LNCAP (cell line): ENCODE measurements around the gene ATG9B.

Experiments used
- TF ChIP-seq, protein P1 (sequence below): fragments of 450-650 bp; IDR thresholded peaks from 2 replicates; pipeline ENCODE4 v1.5.1; 2017; ENCODE audit warnings: mild to moderate bottlenecking

The ATG9B gene

DNA sequence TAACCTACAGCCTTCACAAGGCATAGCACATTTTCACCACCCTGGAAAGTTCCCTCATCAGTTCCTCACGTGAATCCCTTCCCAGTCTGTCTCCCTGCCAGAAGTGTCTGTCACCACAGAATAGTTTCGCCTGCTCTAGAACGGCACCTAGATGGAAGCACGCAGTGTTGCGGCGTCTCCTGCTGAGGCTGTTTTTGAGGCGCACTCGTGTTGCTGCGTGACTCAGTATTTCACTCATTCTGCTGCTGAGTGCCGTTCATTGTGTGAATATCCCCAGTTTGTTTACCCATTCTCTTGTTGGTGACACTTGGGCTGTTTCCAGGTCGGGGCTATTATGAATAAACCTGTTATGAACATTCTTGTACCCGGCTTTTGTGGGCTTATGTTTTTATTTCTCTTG lies 20.7 kb downstream of the ATG9B start:
- TF ChIP-seq, protein P1, sequence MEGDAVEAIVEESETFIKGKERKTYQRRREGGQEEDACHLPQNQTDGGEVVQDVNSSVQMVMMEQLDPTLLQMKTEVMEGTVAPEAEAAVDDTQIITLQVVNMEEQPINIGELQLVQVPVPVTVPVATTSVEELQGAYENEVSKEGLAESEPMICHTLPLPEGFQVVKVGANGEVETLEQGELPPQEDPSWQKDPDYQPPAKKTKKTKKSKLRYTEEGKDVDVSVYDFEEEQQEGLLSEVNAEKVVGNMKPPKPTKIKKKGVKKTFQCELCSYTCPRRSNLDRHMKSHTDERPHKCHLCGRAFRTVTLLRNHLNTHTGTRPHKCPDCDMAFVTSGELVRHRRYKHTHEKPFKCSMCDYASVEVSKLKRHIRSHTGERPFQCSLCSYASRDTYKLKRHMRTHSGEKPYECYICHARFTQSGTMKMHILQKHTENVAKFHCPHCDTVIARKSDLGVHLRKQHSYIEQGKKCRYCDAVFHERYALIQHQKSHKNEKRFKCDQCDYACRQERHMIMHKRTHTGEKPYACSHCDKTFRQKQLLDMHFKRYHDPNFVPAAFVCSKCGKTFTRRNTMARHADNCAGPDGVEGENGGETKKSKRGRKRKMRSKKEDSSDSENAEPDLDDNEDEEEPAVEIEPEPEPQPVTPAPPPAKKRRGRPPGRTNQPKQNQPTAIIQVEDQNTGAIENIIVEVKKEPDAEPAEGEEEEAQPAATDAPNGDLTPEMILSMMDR = no peak

DNA sequence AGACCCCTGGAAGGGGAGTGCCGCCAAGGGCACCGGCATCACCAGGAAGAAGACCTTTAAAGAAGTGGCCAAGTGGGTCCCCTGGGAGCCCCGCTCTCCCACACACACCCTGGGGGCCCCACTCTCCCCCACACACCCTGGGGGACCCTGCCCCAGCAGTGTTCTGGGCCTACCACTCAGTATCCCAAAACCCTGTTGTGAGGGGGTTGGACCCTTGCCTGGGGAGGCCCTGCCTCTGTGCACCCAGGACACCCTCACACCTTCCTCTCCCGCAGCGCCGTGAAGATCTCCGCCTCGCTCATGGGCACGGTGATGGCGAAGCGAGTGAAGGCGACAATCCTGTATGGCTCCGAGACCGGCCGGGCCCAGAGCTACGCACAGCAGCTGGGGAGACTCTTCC lies 22.7 kb downstream of the ATG9B start:
- TF ChIP-seq, protein P1 = no peak

DNA sequence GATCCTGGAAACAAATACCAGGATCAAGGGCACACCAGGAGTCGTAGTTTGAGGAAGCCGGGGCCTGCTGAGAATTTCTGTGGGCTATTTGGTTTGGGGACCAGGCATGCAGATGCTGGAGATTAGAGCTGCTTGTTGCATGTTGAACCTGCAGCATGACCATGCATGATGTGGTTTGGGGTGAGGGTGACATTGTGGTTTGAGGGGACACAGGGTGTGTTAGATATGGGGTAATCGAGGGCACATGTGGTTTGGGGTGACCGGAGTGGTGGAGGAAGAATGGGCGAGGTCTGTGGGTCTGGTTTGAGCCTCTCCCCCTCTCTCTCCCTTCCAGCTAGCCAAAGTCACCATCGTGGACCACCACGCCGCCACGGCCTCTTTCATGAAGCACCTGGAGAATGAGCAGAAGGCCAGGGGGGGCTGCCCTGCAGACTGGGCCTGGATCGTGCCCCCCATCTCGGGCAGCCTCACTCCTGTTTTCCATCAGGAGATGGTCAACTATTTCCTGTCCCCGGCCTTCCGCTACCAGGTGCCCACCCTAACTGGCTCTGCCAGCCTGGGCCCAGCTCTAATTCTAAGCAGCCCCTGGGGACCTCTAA lies 23.3 kb downstream of the ATG9B start:
- TF ChIP-seq, protein P1 = no peak

DNA sequence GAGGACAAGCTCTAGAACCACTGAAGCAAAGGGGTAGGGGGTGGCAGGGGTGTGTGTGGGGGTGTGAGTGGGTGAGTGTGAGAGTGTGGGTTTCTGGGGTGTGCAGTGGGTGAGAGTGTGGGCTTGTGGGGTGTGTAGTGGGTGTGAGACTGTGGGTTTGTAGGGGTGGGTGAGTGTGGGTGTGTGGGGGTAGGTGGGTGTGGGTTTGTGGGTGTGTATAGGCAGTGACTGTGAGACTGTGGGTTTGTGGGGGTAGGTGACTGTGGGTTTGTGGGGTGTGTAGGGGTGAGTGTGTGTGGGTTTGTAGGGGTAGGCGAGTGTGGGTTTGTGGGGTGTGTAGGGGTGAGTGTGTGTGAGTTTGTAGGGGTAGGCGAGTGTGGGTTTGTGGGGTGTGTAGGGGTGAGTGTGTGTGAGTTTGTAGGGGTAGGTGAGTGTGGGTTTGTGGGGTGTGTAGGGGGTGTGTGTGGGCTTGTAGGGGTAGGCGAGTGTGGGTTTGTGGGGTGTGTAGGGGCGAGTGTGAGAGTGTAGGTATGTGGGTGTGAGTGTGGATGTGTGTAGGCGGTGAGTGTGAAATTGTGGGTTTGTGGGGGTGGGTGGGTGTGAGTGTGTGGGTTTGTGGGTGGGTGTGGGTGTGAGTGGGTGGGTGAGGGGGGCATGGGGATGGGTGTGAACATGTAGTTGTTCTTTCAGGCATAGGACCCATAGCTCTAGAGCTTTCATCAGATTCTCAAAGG lies 24.6 kb downstream of the ATG9B start:
- TF ChIP-seq, protein P1 = no peak

DNA sequence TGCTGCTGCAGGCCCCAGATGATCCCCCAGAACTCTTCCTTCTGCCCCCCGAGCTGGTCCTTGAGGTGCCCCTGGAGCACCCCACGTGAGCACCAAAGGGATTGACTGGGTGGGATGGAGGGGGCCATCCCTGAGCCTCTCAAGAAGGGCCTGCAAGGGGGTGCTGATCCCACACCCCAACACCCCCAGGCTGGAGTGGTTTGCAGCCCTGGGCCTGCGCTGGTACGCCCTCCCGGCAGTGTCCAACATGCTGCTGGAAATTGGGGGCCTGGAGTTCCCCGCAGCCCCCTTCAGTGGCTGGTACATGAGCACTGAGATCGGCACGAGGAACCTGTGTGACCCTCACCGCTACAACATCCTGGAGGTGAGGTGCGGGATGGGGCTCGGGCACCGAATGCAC lies 25.3 kb downstream of the ATG9B start:
- TF ChIP-seq, protein P1 = no peak

DNA sequence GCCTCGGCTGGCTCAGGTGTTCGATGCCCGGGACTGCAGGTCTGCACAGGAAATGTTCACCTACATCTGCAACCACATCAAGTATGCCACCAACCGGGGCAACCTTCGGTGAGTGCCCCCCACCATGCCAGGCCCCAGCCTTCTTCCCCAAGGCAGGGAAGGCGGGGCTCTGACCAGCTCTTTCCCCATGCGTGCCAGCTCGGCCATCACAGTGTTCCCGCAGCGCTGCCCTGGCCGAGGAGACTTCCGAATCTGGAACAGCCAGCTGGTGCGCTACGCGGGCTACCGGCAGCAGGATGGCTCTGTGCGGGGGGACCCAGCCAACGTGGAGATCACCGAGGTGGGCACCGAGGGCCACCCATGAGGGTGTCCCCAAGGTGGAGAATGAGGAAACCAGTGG lies 26.0 kb downstream of the ATG9B start:
- TF ChIP-seq, protein P1 = no peak

DNA sequence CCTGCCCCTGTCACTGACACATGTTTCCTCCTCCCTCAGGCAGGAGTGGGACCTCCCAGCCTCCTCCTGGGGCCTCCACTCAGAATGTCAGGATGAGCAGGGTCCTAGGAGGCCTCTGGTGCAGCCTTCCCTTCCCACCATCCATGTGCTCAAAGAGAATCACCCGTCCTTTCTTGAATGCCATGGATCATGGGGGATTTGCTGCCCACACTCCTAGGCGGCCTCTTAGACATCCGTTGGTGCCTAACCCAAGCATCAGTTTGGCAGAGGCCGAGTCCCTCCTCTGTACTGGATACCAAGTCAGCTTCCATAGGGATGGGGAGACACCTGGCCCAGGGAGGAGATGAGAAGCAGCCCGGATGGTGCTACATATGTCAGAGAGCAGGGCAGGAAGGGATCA lies 26.5 kb downstream of the ATG9B start:
- TF ChIP-seq, protein P1 = no peak
